GOT3 (cell line): ENCODE data around the gene PPP1R12A.
"Not testable (repeated sequence)": the region's sequence is repeated elsewhere in the genome, so short reads cannot be mapped to it uniquely, and the experiment has no call there.

Source experiments
- DNase-seq: peaks from one replicate; lab custom pipeline; 2025; ENCODE audit warnings: mixed read lengths; lab: John Stamatoyannopoulos, UW

The PPP1R12A gene

DNA sequence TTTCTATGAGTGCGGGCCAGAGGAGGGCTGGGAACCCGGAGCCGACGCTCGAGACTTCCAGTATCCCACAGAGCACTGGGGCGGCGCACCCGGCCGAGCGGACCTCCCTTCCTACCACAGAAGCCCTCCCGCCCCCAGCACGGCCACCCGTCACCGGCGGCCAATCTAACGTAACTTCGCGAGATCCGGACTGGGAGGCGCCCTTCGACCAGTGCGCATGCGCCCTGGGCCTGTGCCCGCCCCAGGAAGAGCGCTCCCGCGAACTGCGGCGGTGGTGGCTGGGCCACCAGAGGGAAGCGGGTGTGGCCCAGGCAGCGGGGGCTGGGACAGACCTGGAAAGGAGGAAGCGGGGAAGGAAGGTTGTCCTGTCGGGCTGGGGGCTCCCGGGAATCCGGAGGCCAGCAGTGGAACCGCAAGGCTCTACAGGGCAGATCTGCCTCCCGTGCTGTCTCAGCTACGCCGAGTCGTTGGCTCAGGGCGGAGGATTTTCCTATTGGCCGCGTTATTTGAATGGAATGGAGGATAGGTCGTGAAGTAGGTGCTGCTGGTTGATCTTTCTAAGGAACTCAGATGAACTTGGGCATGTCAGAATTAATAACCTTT lies at the start of gene PPP1R12A:
TSS of gene PPP1R12A (minus strand) at position 77 of the 603 bp plus-strand sequence. CDS start 166 bp downstream, outside the sequence.
- peak; percentile 83 for DNase-seq

DNA sequence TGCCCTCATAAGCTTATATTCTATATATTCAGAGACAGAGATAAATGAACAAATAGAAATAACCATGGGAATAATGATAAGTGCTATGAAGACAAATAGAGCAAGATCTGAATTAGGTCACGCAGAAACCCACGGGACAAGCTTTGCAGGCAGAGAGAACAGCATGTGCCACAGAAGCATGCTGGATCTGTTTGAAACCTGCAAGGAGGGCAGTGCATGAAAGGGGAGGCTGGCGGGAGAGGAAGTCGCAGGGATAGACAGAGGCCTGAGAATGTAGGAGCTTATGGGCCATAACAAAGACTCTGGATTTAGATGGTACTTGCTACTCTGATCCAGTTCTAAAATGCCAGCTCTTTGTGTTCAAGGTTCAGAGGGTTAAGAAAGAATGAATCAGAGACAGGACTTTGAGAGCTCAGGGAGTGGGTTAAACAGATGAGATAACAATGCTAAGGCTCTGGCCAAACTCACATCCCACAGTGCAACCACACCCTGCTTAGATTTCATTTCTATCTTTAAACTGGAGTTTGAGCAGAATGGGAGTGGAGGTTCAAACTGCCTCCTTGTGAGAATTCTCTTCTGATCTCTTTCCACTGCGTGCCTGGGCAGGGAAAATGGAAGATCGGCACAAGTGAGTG lies 49.2 kb upstream of the PPP1R12A start:
- DNase-seq, result no peak

DNA sequence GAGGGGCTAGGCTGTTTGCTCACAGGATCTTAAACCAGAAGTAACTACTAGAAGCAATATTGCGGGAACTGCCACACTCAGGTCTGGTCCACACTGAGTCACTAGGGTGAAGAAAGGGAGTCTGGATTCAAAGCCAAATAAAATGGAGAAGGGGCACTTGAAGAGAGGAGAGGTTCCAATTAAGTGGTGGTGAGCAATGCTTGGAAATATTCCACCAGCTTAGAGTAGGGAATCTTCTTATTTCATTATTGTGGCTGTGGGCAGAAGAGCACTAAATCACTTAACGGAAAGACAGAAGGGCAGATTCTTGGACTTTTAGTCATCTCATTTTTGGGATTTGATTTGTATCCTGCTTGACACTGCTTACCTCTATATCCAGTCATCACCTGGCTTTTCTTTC lies 48.6 kb upstream of the PPP1R12A start:
- DNase-seq, result no peak

DNA sequence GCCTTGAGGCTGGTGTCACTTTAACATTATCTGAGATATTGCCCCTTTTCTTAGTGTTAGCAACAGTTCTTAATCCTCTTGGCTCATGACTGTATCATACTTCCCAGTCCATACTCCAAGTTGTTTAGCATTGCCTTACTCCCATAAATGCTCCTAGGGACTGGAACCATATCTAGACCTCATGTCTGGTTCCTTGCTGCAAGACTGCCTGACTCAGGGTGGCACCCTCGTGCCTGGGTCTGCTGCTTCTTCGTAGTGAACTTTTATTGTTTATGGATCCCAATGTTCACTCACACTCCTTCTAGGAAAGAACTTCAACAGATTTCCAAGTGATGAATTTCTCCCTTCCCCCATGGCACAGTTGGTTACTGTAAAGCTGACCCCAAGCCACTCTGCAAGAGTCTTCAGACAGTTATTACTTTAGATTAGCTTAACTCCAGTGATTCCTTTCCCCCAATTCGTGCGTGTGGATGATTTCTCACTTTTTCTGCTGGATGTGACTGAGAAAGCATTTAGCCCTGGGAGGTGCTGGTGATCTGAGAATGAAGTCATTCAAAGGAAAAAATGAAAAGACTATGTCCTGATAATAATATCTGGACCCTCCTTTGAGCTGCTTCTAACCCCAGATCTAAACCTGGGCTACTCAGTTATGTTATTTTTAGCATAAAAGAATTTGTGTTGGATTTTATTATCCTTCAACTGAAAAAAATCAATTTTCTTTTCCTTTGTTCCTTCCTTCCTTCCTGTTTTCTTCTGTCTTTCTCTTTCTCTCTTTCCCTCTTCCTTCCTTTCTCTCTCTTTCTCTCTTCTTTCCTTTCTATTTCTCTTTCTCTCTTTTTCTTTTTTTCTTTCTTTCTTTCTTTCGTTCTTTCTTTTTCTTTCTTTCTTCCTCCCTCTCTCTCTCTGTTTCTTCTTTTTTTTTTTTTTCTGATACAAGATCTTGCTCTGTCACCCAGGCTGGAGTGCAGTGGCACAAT lies 47.5 kb upstream of the PPP1R12A start:
- no peak for DNase-seq

DNA sequence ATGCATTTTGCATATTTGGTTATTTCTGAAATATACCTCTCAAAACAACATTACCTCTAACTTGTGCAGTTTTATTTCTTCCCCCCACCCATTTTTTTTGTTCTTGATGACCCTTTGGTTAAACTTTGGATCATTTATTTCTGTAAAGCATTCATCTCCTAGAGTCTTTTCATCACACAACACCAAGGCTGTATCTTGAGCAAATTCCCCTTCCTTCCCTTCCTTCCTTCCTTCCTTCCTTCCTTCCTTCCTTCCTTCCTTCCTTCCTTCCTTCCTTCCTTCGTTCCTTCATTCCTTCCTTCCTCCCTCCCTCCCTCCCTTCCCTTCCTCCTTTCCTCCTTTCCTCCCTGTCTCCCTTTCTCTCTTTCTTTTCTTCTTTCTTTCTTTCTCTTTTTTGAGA lies 43.8 kb upstream of the PPP1R12A start:
- DNase-seq, result no peak

DNA sequence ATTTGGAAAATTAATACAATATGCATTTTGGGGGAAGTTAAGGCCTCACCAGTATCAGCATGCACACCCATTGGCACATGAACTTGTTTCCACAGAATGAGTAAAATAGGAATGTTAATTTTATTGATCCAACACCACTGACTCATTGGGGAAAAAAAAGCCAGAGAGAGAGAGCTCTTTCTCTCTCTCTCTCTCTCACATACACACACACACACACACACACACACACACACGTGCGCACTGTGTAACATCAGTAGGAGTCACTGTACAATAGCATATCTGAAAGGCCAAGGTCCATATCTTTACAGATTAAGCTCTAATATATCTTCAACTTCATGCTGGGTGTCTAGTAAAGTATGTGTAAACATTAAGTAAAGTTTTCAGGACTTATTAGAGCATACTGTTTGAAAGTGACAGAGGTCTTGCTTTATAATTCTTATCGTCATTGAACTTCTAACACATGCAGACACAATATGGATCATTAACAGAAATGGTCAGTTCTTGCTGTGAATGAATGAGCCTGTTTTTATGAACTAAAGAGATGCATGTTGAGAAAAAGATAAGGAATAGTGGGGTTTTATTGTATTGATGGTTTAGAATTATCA lies 43.1 kb upstream of the PPP1R12A start:
- not testable (repeated sequence) for DNase-seq

DNA sequence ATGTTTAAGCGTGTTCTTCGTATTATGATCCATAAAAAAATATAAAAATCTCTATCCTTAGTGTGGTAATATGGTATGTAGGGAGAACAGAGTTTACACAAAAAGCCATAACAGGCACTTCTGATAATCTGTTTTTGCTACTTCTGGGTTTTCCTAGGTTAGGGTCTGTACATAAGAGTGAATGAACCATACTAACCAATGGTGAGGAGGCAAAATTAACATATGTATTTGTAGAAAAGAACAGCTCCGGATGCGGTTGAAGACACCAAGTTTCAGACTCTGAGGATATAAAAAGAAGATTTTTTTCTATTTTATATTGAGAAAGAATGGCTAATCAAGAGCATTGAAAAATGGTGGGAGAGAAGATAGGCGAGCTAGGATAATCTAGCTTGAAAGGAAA lies 40.2 kb upstream of the PPP1R12A start:
- no peak for DNase-seq

DNA sequence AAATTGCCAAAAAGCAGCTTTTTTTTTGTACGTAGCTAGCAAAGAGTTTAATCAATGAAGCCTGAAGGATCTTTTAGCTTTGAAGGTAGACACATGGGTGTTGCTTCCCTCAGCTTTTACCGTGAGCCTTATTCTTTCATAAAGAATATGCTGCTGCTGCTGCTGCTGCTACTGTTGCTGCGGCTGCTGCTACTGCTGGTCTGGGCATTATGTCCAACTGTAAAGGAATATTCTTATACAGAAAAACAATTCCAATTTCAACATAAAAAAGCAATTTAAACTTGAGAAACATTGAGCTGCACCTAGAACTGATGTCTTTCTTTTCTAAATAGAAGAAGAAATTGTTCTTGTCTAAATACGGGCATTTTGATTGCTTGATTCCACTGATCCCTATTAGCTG lies 38.9 kb upstream of the PPP1R12A start:
- DNase-seq, result no peak

DNA sequence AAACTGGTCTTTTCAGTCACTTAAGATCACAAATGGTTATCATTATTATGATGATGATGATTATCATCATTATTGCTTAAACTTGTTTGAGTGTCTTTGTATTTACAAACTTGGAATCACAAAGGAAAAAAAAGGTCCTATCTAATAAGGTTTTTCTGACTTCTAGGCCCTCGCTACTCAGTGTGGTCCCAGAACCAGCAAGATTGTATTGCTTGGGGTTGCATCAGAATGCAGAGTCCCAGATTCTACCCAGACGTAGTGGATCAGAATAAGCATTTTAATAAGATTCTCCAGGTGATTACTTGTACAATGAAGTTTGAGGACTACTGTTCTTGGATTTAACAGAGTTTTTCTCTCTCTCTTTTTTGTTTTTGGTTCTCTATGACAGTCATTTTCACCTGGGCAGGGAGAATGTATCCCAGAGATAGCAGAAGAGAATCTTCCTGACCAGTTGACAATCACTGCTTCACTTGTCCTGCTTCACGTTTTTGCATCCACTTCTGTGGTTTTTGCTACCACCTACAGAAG lies 29.3 kb upstream of the PPP1R12A start:
- DNase-seq, result no peak

DNA sequence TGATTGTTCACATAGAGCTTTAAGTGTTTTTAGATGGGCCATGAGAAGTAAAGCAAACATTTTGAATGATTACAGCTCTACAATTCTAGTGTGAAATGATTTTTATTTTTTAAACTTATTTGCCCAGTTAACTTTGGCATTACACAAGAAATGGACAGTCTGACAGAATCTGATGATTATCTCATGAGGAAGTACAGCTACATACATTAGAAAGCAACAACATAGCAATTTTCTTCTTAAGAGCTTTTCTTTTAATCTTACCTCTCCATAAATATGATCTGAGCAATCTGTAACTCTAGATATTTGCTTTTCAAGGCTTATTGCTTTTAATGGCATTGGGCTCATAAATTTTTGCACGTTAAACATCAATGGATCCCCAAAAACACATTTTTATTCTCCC lies 26.5 kb upstream of the PPP1R12A start:
- DNase-seq, result no peak

DNA sequence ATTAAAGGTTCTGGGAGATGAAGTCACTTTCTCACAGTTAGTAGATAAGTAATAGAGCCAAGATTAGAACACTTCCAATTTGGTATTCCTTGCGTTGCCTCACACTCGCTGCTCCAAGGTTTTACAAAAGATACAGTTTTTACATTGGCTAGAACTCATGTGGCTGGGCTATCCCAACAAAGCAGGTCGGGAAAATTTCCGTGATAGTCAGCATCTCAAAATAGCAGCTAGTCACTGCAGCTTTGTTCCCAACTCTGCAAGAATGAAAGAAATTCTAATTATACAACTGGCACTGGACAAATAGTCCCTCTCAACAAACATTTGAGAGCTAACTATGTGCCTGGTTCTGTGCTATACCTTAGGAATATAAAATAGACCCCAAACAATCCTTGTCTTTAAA lies 24.6 kb upstream of the PPP1R12A start:
- DNase-seq, result no peak

DNA sequence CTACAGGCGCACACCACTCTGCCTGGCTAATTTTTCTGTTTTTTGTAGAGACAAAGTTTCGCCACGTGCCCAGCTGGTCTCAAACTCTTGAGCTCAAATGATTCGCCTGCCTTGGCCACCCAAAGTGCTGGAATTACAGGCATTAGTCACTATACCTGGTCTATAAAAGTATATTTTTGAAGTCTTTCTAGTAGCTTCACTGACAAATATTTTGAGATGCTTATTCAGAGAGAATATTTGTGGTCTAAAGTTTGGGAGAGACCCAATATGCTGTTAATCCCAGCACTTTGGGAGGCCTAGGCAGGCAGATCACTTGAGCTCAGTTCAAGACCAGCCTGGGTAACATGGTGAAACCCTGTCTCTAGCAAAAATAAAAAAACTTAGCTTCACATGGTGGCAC lies 22.0 kb upstream of the PPP1R12A start:
- DNase-seq, result no peak

DNA sequence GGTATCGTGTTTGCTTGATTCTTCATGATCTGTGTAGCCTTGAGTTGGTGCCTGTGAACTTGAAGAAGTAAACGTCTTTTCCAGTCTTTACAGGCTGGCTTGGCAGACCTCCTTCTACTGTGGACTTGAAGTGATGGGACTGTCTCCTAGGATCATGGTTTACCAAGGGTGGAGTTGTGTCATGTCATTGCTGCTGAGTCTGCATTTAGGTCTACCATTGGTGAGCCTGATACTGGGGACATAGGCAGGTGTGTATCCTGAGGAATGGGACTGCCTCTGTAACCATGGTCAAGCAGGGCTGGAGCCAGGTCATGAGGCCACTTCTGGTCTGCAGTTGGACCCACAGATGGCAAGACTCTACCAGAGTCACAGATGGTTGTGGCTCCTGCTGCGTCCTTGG lies 20.7 kb upstream of the PPP1R12A start:
- no peak for DNase-seq

DNA sequence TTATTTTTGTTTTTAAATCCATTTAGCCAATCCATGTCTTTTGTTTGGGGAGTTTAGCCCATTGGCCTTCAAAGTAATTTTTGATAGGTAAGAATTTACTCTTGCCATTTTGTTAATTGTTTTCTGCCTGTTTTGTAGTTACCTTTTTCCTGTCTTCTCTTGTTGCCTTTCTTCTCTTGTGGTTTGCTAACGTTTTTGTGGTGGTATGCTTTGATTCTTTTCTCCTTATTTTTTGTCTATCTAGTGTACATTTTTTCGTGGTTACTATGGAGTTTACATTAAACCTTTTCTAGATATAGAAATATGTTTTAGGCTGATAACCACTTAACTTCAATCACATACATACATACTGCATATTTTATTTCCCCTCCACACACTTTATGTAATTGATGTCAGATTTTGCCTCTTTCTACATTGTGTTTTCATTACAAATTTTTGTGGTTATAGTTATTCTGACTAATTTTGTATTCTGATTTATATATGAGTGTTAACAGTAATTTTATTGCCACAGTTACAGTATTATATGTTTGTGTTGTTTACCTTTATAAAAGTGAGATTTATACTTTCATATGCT lies 19.2 kb upstream of the PPP1R12A start:
- no peak for DNase-seq

DNA sequence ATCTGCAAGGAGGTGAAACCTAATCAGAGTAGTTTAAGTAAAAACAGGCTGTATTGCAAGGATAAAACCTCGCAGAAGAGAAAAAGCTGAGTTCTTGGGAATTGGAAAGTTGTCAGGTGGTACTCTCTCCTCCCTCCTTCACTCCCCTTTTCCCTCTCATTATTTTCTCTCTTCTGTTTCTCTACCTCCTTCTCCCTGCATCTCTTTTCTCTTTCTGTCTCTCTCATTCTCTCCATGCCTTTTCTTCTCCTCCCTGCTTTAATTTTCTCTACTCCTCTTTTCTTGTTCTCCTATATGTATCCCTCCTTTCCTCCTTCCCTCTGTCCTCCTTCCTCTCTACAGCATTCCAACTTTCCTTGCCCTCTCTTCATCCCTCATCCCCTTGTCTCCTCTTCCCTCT lies 14.2 kb upstream of the PPP1R12A start:
- DNase-seq, result no peak

DNA sequence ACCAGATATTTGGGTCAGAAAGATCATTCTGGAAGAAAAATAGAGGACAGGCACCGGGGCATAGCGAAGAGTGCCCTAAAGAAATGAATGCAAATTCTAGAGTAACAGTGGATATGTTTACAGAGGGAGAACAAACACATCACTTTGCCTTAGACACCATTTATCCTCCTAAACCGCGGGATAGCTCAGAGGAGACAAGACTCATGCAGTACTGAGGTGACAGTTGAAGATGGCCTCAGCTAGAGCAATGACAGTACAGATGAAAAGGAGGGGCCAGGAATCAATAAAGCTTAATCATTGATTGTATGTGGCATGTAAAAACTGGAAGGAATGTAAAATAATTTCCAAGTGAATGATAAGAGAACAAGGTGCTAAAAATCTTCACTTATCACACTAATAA lies 10.5 kb upstream of the PPP1R12A start:
- no peak for DNase-seq

DNA sequence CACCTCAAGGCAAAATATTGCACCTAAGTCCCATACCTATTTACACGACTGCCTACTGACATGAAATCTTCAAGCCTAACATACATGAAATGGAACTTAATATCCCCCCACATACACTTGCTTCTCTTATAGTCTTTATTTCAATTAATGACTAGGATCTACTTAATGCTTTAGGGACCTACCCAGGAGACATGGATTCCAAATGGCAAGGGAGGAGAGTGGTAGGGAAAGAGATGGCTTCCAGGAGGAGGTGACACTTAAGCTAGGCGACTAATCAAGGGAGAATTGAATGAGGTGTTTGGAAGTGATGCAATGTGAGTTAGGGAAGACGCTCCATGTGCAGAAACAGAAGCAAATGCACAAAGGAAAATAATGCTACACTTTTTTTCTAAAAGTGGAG lies 9.7 kb upstream of the PPP1R12A start:
- no peak for DNase-seq

DNA sequence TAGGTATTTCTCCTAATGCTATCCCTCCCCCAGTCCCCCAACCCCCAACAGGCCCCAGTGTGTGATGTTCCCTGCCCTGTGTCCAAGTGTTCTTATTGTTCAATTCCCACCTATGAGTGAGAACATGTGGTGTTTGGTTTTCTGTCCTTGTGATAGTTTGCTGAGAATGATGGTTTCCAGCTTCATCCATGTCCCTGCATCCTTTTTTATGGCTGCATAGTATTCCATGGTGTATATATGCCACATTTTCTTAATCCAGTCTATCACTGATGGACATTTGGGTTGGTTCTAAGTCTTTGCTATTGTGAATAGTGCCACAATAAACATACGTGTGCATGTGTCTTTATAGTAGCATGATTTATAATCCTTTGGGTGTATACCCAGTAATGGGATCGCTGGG lies 7.9 kb upstream of the PPP1R12A start:
- DNase-seq, result not testable (repeated sequence)

DNA sequence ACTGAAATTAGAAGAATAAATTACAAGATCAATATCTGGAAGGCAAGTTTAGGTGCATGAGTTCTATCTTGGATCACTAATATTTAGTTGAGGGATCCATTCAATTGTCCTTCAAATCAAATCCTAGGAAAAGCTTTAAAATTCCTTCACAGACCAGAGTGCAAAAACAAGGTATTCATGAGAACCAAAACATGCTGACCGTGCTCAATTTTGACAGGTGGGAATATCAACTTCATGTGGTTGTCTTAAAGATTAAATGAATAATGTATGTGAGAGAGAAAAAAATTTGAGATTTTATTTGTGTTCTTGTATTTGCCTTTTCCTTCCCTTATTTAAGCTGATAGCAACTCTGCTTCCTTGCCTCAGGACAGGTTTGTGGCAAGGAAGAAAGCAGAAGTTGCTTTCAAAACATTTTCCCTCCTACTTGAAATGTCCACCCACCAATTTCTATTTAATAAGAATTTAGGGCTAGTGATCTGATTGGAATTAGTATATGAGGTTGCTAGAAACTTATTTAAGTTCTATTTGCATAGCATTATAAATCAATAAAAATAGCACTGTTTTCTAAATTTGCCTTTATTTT lies 4.9 kb upstream of the PPP1R12A start:
- no peak for DNase-seq

DNA sequence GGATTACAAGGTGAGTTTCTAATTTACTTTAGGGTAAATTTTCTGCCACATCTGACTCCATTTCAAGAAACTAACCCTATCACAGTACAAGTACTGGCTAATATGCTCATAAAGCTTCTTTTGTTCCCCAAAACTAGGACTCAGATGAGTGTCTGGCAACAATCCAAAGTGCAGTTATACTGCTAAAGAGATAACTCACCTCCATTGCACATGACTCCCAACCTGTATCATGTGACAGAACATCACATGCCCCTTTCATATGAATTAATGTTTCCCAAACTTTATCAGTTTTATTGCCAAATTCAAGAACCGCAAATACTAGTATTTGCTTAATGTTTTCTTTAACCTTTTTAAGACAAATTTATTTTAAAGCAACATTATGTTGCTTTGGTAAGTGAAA lies 3.9 kb upstream of the PPP1R12A start:
- DNase-seq, result no peak

DNA sequence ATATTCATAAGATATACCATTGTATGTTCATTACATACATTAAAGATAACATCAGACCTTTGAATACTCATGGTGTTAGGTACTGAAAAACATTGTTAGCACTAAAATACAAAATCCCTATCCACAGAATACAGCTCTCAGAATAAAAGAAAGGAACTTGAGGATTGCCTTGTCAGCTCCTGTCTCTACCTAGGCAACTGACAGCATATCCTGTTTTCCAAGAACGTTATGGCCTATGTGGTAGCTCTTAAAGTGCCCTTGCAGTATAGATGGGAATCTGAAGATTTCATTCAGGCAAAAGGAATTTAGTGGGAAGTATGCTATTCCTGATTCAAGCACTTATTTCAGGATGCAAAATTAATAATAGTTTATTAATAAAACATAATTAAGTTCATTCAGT lies 1.8 kb upstream of the PPP1R12A start:
- DNase-seq, result no peak
